OCI-LY1 (cell line): ENCODE results near the gene DOCK1.

Experiments used
- CTCF ChIP-seq: fragments of 200-600 bp; sonication (generic), shearing (Covaris generic); IDR thresholded peaks from 2 replicates; pipeline ENCODE4 v1.5.1; 2017; ENCODE audit warnings: mild to moderate bottlenecking, antibody characterized with exemption, low read length, moderate library complexity, mixed read lengths
- EZH2 ChIP-seq: fragments of 200-600 bp; sonication (generic), shearing (Covaris generic); IDR thresholded peaks from 2 replicates; pipeline ENCODE4 v1.8.0; 2017; ENCODE audit warnings: borderline replicate concordance, mixed run types, mild to moderate bottlenecking, antibody characterized with exemption, low read length, moderate library complexity, mixed read lengths

- no peak for TF ChIP-seq CTCF
- no peak for TF ChIP-seq EZH2
Observed at GRCh38 chr10:127259347-127259746, 354.1 kb downstream of the DOCK1 start.
